ENCODE data around the gene ROS1.

DNA sequence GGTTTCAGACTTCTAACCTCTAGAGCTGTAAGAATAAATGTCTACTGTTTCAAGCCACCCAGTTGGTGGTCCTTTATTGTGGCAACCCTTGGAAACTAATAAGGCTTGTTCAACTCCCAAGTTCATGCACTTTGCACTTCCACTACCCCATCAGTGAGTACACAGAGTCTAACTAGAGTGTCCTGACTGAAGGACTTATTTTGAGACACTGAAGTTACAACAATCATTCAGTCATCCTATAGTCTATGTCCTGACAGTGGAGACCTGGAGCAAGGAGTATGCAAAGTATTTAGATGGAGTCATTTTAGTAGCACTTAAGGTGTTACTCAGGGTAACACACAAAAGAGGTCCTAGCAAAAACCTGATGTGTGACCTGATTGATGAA lies 97.7 kb downstream of the ROS1 start:
- no peak for TF ChIP-seq POLR2A (IDR thresholded peaks at IDR 0.05; ENCODE audit: low read depth, low read length)
- TF ChIP-seq POLR2AphosphoS5 (IDR thresholded peaks at IDR 0.05; ENCODE audit: low read depth, low read length): no peak
- no peak for TF ChIP-seq TAF1 (IDR thresholded peaks at IDR 0.05; ENCODE audit: borderline replicate concordance, low read depth, low read length)

Data from GM12892 (cell line).